Iris pigment epithelial cell (primary cell): ENCODE data around the gene IL1RN.

Experiments
- DNase-seq: peaks from one replicate; pipeline ENCODE4 v3.0.0-alpha.2; 2011; ENCODE audit warnings: low read depth

IL1RN gene

DNA sequence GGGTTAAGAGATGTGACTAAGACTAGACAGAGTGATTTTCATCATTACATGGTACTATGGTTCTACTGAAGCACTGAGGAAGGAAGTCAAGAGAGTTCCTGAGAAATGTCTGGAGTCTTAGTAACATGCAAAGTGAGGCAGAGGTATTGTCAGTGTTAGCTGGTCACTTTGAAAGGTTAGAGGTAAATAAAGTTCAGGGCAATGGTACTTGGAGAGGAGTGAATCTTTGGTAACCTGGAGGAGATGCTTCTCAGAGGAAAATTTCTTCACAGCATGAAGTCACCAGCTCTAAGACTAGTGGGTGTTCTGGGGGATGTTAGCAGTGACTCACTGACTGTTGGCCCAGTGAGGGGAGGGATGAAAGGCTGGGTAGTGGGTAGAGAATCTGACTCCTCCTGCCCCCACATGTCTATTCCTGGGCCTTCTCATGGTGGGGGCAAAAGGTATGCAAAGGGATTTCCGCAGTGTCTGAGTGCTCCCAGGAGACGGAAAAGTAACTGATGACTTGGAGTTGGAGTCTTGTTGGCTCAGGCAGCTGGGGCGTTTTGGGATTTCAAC, 23.3 kb upstream of the IL1RN start:
- DNase-seq: peak; percentile 10

DNA sequence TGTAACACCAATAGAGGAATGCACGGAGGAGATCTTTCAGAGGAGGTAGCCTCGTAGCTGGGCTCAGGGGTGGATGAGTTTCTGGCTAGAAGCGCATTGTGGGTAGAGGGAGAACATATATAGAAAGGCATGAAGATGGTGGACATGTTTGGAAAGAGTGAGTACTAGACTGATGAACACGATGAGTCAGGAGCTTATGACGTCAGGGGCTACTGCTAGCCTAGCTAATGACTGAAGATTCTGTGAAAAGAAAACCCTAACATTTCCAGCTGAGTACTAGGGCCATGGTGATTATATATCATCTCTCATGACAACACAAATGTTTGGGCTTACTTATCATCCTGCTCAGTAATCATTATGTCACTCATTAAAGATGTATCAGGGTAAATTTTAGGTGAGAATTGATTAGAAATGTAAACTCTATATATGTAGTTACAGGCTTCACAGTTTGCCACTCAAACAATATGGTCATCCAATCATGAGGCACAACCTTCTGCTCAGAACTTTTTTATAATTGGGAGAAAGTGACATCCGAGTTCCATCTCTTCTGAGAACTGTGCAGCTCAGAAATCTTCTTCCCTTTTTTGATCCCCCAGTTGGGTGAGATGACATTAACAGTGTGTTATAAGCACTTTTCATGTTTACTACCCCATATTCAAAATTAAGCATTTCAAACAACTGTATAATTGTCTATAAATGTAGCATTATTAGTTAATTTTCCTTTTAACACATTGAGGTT, 22.2 kb upstream of the IL1RN start:
- DNase-seq: peak; percentile 71

DNA sequence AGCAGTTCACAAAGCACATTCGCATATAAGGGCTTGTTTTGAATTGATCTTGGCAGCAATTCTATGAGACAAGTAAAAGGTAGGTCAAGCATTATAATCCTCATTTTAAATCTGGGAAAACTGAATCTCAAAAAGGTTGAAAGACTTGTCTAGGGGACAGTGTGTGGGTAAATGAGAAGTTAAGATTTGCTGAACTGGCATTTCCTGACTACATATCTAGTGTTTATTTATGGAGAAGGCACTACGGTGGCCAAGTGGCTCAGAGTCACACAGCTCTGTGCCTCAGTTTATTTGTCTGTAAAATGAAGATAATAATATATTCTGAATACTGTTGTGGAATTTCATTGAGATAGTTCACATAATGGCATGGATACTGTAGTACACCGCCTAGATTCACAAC, 16.3 kb upstream of the IL1RN start:
- no peak for DNase-seq

DNA sequence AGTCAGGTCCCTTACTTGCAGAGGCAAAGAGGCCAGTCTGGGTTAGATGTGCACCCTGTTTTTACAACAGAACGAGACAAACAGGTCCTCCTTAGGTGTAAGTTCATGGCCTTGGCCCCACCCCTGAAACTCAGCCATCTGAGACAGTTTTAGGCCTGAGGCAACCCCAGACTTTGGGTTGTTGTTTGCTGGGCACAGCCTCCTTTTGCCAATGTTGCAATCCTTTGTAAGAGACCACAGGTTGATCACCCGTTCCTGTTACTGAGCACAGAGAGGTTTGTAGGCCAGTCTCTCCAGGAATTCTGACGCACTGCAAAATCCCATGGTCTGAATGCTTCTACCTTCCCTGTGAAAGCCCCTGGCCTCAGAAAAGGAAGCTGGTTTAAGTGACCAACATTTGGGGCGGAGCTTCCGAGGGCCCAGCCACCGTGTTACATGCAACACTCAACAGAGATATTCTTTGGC, 15.5 kb upstream of the IL1RN start:
- DNase-seq: no peak

DNA sequence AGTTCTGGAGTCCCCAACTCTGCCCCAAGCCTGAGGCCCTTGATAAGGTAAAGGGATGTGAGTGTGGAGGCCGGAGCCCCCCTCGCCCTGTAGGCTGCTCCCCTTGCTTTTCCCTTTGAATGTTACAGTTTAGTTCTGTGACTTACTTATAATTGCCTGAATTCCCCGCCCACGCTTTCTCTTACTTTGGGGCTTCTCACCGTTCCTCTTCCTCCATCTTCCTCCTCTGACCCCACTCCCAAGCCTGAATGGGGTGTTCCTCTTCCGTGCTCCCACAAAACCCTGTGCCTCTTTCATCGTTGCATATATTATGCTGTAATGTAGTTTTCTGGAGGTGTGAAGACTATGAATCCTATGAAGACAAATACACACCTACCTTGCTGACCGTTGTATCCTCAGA, 15.0 kb upstream of the IL1RN start:
- DNase-seq: no peak

GRCh38 chr2:113112871-113113270, 14.5 kb upstream of the IL1RN start:
- DNase-seq: no peak

GRCh38 chr2:113113807-113114206, 13.6 kb upstream of the IL1RN start:
- DNase-seq: no peak

DNA sequence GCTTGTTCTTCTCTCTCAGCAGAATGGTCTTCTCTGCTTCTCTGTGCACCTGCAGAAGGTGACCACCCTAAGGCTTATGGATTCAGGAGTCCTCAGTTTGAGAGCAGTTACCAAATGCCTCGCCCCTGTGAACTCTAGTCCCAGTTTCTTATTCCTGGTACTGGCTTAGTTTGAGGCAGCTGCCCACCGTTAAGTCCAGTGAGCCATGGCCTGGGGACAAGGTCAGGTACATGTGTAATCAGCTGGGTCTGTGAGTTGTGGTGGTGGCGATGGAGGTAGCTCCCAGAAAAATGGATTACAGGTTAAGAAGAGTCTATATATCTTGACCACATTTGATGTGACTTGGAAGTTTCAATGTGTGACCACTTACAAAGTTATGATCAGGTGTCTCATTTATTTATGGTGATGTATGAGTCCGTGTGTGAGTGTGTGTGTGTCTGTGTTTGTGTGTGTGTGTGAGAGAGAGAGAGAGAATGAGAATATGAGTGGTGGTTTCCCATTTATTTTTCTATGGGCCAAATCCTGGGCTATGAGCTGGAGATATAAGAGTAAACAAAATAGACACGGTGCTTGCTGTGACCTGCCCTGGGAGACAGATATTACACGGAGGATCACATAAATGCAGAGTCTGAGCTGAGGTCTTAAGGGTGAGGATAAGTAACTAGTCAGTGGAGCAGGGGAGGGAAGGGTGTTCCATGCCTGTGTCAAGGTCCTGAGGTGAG, 13.0 kb upstream of the IL1RN start:
- no peak for DNase-seq

DNA sequence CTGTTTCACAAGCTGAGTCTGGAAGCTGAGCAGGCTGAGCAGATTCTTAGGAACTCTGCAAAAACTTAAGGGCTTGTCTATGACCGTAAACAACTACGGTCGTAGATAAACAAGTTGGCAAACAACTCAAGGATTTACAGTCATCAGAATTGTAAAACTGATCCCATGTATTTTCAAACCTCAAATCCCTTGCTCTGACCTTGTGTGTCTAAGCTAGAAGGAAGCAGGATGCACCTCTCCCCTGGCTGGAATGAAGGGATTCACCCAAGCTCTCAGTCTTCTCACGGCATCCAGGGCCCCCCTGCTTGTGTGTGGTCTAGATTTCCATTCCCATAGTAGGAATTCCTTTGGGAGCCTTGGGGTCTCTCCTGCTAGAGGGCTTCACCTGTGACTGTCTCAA, 12.4 kb upstream of the IL1RN start:
- no peak for DNase-seq

GRCh38 chr2:113116100-113116958, 11.1 kb upstream of the IL1RN start:
- no peak for DNase-seq

DNA sequence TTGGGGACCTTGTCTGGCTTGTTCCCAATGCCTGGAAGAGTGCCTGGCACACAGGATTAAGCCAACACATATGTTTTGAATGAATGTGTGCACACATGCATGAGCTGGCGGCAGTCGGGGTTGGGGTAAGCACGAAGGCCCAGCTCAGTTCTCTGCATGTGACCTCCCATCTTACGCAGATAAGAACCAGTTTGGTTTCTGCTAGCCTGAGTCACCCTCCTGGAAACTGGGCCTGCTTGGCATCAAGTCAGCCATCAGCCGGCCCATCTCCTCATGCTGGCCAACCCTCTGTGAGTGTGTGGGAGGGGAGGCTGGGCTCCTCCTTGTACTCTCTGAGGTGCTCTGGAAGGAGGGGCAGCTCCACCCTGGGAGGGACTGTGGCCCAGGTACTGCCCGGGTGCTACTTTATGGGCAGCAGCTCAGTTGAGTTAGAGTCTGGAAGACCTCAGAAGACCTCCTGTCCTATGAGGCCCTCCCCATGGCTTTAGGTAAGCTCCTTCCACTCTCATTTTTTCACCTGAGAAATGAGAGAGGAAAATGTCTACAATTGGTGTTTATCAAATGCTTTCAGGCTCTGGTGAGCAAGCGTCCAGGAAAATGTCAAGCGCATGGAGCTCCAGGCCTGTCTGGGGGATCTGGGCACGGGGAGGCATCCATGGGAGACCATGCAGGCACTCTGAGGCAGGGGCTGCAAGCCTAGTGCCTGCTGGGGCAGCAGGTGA, 9.7 kb upstream of the IL1RN start:
- peak; percentile 85 for DNase-seq

GRCh38 chr2:113118263-113118657, 9.1 kb upstream of the IL1RN start:
- no peak for DNase-seq

GRCh38 chr2:113119111-113119510, 8.3 kb upstream of the IL1RN start:
- DNase-seq: no peak

- no peak for DNase-seq
These were observed 6.5 kb upstream of the IL1RN start for GRCh38 chr2:113120861-113121260.

DNA sequence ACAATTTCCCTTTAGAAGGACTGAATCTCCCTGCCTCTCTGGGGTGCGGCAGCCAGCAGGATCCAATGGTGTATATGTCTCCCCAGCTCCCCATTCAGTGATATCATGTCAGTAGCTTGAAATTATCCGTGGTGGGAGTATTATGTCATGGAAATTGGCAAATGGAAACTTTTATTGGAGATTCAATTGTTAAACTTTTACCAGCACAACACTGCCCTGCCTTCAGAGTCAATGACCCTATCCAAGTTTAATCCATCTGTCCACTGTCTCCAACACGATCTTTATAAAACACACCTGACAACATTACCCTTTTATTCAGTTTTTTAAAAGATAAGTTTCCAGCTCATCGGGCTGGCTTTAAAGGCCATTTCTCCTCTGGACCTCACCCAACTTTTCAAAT, 5.0 kb upstream of the IL1RN start:
- no peak for DNase-seq

DNA sequence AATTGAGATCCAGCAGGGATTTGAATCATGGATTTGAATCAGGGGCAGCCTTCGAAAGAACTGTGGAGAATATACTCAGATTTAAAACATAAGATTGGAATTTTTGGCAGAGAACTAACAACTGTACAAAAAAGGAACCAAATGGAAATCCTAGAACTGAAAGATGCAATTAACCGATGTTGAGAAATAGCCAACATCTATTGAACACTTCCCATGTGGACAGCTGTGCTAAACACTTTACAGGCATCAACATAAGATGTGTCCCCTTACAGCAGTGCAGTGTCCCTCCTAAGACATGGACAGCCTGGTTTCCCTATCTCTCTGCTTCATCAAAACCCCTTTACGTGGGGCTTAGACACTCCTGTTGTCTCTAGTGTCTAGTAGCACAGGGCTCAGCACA, 3.7 kb upstream of the IL1RN start:
- DNase-seq: no peak

- peak; percentile 25 for DNase-seq
These were observed 3.0 kb upstream of the IL1RN start for GRCh38 chr2:113124181-113124961.

- peak; percentile 29 for DNase-seq
These were observed 2.2 kb upstream of the IL1RN start for GRCh38 chr2:113124984-113125855.

DNA sequence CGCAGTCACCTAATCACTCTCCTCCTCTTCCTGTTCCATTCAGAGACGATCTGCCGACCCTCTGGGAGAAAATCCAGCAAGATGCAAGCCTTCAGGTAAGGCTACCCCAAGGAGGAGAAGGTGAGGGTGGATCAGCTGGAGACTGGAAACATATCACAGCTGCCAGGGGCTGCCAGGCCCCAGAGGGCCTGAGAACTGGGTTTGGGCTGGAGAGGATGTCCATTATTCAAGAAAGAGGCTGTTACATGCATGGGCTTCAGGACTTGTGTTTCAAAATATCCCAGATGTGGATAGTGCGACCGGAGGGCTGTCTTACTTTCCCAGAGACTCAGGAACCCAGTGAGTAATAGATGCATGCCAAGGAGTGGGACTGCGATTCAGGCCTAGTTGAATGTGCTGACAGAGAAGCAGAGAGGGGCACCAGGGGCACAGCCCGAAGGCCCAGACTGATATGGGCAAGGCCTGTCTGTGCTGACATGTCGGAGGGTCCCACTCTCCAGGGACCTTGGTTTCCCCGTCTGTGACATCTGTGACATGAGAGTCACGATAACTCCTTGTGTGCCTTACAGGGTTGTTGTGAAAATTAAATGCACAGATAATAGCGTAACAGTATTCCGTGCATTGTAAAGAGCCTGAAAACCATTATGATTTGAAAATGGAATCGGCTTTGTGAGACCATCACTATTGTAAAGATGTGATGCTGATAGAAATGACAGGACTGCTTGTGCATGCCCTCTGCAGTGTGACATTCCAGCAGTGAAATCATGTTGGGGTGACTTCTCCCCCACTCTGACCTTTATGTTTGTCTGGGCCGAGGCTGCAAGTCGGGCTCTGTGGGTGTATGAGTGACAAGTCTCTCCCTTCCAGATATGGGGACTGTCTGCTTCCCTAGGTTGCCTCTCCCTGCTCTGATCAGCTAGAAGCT, 510 bp downstream of the IL1RN start:
- DNase-seq: no peak
